Body of pancreas (tissue), 4 donors: ENCODE measurements around the gene KRT20. TPM values are rescaled to one million over a fixed set of nuclear protein-coding genes. Genes with fewer than 3 reads are reported as not detected.

ENCODE experiments used
- ATAC-seq: fragments of 150-250 bp; one replicate; pipeline ENCODE4 v1.9.1; 2016
- DNase-seq, 4 donors: peaks; one replicate each; pipeline ENCODE4 v3.0.0-alpha.2; 2019
- H3K27ac ChIP-seq, 4 donors: fragments of 200-600 bp; sonication (generic); 1 replicate in 3 of 4; 2 replicates in 1 of 4; pipeline versions ENCODE4 v1.5.1 to v1.6.1; 2016 to 2019; ENCODE audit warnings: mild to moderate bottlenecking in 1 of 4, mixed read lengths in 1 of 4, moderate library complexity in 1 of 4
- H3K27me3 ChIP-seq, 2 donors: fragments of 200-600 bp; sonication (generic); one replicate each; pipeline ENCODE4 v1.6.0; 2016; ENCODE audit warnings: mild to moderate bottlenecking in 1 of 2
- H3K36me3 ChIP-seq, 2 donors: fragments of 200-600 bp; sonication (generic); replicated peaks in 1 of 2; 2 replicates each; pipeline ENCODE4 v1.5.1; 2016; ENCODE audit warnings: low read depth in 2 of 2; ENCODE audit not compliant: insufficient read depth in 1 of 2
- H3K4me1 ChIP-seq: fragments of 200-600 bp; sonication (generic); one replicate; pipeline ENCODE4 v1.6.0; 2016
- H3K4me3 ChIP-seq, 2 donors: fragments of 200-600 bp; sonication (generic); 1 replicate in 1 of 2; 2 replicates in 1 of 2; pipeline ENCODE4 v1.5.1; 2016 to 2019
- H3K9me3 ChIP-seq, 3 donors: fragments of 200-600 bp; sonication (generic); 1 replicate in 2 of 3; 2 replicates in 1 of 3; pipeline ENCODE4 v1.5.1; 2016
- CTCF ChIP-seq, 7 experiments: fragments of 450-650 bp in 4 of 7; fragments of 200-600 bp in 3 of 7; sonication (generic) in 3 of 7; IDR thresholded peaks; one replicate each; pipeline ENCODE4 v1.5.1; 2016 to 2019; ENCODE audit warnings: antibody characterized with exemption in 7 of 7
- POLR2A ChIP-seq, 3 donors: fragments of 450-650 bp; IDR thresholded peaks; one replicate each; pipeline ENCODE4 v1.6.1; 2016; ENCODE audit warnings: antibody characterized with exemption in 3 of 3, mild to moderate bottlenecking in 2 of 3
- WGBS, 2 donors: methylation state at CpG; one replicate each; pipeline ENCODE4 v1.1.5; 2017; 5-methylcytosine and 5-hydroxymethylcytosine counted together
- intact Hi-C: fragments of 100-400 bp; cut with DNase I; formaldehyde crosslinking; loops from one replicate; pipeline ENCODE4 v1.15.1; 2023
- total RNA-seq, 2 donors: library from RNA; depleted of rRNA; stranded (reverse); fragments of >200 nt; gene quantifications; one replicate each; pipeline ENCODE4 v1.1.0, GENCODE V29; 2016

Gene KRT20
- total RNA-seq, 2 donors from 2014 or later: not detected

- Histone ChIP-seq H3K27me3 (no peaks in the 10 kb centered on the region), H3K9me3 (no peaks in the 10 kb centered on the region), H3K27ac (no peak overlapping the region), H3K36me3 (no peaks in the 10 kb centered on the region), H3K4me1 (no peaks in the 10 kb centered on the region), H3K4me3 (no peak overlapping the region)
- intact Hi-C loops: no loop called here
- no peak for ATAC-seq
- no peak for TF ChIP-seq POLR2A (IDR thresholded peaks at IDR 0.05)
- no peak for TF ChIP-seq CTCF (IDR thresholded peaks at IDR 0.05)
- no peak for DNase-seq
- WGBS, 2 donors: 62 to 64% methylated on average over 9 of the region's 9 CpGs
Observed at GRCh38 chr17:40895106-40895730, 10.2 kb upstream of the KRT20 start.

GRCh38 chr17:40888196-40888720 is 3.2 kb upstream of the KRT20 start:
- 34 to 47% methylated on average over 2 of the region's 2 CpGs for WGBS, 2 donors
- intact Hi-C loops: no loop called here
- H3K9me3 ChIP-seq: no peaks in the 10 kb centered on the region
- no peak for ATAC-seq
- H3K27ac ChIP-seq: no peak overlapping the region
- TF ChIP-seq POLR2A (IDR thresholded peaks at IDR 0.05): no peak
- no peak for TF ChIP-seq CTCF (IDR thresholded peaks at IDR 0.05)
- H3K4me3 ChIP-seq: no peak overlapping the region
- no peaks in the 10 kb centered on the region for H3K4me1 ChIP-seq
- no peaks in the 10 kb centered on the region for H3K27me3 ChIP-seq
- no peak for DNase-seq
- no peaks in the 10 kb centered on the region for H3K36me3 ChIP-seq

- Histone ChIP-seq H3K36me3 (no peaks in the 10 kb centered on the region), H3K4me3 (no peak overlapping the region), H3K27me3 (no peaks in the 10 kb centered on the region), H3K9me3 (no peaks in the 10 kb centered on the region), H3K4me1 (no peaks in the 10 kb centered on the region), H3K27ac (no peak overlapping the region)
- 45 to 48% methylated on average over 3 of the region's 3 CpGs for WGBS, 2 donors
- no peak for DNase-seq
- TF ChIP-seq POLR2A (IDR thresholded peaks at IDR 0.05) (no peak), CTCF (IDR thresholded peaks at IDR 0.05) (no peak)
- intact Hi-C loops: no loop called here
- ATAC-seq: no peak
Observed at GRCh38 chr17:40886090-40886489, 1.0 kb upstream of the KRT20 start.

- H3K4me3 ChIP-seq: no peak overlapping the region
- no peaks in the 10 kb centered on the region for H3K9me3 ChIP-seq
- H3K36me3 ChIP-seq: no peaks in the 10 kb centered on the region
- no peak for DNase-seq
- intact Hi-C loops: no loop called here
- WGBS, 2 donors: 72 to 85% methylated on average over 7 of the region's 7 CpGs
- H3K27ac ChIP-seq: no peak overlapping the region
- H3K27me3 ChIP-seq: no peaks in the 10 kb centered on the region
- H3K4me1 ChIP-seq: no peaks in the 10 kb centered on the region
- TF ChIP-seq POLR2A (IDR thresholded peaks at IDR 0.05): no peak
- TF ChIP-seq CTCF (IDR thresholded peaks at IDR 0.05): no peak
- ATAC-seq: no peak
Observed at GRCh38 chr17:40883626-40884334, 1.3 kb downstream of the KRT20 start.
